GM10266 (cell line): Measurements from ENCODE around the gene OR8B8.

Experiments
- DNase-seq: peaks from one replicate; pipeline ENCODE4 v3.0.0; 2012; ENCODE audit errors: extremely low spot score
- TF ChIP-seq, protein P1 (sequence below): IDR thresholded peaks from 2 replicates; pipeline ENCODE4 v1.5.1; 2012; ENCODE audit warnings: mild to moderate bottlenecking, low read depth; ENCODE audit not compliant: control insufficient read depth, insufficient read depth; ENCODE audit errors: missing control alignments

OR8B8 gene

DNA sequence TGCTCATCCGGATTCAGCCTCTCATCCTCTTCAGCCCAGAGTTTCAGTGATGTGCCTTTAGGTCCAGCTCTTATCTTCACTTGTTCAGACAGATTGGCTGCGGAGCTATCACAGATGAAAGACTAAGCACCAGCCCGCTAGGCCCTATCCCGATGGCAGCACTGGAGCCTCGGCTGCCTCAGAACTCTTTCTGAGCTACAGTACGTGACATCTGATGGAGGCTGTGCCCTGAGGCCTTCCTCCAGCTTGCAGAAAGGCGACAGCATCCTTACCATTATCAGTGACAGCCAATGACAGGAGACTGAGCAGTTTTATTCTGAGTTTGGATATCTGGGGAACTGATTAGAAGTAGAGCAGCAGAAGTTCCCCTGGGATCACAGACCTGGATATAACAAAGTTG is 4.0 kb downstream of the OR8B8 start:
- DNase-seq: no peak
- TF ChIP-seq, protein P1, sequence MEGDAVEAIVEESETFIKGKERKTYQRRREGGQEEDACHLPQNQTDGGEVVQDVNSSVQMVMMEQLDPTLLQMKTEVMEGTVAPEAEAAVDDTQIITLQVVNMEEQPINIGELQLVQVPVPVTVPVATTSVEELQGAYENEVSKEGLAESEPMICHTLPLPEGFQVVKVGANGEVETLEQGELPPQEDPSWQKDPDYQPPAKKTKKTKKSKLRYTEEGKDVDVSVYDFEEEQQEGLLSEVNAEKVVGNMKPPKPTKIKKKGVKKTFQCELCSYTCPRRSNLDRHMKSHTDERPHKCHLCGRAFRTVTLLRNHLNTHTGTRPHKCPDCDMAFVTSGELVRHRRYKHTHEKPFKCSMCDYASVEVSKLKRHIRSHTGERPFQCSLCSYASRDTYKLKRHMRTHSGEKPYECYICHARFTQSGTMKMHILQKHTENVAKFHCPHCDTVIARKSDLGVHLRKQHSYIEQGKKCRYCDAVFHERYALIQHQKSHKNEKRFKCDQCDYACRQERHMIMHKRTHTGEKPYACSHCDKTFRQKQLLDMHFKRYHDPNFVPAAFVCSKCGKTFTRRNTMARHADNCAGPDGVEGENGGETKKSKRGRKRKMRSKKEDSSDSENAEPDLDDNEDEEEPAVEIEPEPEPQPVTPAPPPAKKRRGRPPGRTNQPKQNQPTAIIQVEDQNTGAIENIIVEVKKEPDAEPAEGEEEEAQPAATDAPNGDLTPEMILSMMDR: no peak

DNA sequence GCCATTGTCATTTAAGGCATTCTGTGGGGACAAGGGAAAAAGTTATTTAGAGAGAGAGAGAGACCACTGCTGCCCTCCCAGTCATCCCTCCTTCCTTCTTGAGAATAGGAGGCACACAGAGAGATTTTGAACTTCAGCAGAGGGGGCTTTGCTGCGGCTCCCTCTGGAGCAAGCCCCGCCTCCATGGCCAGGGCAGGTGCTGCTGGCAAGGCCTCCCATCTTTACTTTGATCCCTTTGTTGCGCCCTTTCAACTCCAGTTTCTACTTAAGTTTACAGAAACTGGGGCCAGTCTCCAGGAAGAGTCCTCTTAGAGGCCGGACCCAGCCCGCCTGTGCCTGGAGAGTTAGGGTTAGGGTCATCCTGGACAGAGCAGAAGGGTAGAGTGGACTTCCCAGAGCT is 4.4 kb downstream of the OR8B8 start:
- no peak for DNase-seq
- TF ChIP-seq, protein P1: no peak

DNA sequence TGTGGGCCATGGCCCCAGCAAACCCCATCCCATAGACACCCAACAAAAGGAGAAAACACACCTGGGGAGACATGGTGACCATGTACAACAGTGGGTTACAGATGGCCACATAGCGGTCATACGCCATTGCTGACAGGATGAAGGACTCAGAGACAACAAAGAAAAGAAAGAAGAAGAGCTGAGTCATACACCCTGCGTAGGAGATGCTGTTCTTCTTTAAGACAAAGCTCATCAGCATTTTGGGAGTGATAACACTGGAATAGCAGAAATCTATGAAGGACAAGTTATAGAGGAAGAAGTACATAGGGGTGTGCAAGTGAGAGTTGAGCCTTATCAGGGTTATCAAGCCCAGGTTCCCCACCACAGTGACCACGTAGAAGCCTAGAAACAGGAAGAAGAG is 4.9 kb downstream of the OR8B8 start:
- TF ChIP-seq, protein P1: no peak
- no peak for DNase-seq

DNA sequence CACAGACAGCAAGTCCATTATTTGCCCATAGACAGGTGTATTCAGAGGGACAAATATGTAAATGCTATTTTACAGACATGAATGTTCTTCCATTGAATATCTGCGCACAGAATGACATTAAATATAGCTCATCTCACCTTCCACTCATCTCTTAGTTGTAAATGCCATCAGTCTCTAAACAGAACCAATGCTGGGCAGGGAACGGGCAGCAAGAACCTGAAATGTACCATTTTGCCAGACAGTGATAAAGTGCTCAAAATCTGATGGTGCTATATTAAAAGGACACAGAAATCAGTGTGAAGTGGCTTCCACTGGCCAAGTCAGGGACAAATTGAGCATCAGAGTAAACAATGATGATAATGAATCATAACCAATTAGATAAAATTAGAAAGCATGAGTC is 10.8 kb downstream of the OR8B8 start:
- TF ChIP-seq, protein P1: no peak
- no peak for DNase-seq

DNA sequence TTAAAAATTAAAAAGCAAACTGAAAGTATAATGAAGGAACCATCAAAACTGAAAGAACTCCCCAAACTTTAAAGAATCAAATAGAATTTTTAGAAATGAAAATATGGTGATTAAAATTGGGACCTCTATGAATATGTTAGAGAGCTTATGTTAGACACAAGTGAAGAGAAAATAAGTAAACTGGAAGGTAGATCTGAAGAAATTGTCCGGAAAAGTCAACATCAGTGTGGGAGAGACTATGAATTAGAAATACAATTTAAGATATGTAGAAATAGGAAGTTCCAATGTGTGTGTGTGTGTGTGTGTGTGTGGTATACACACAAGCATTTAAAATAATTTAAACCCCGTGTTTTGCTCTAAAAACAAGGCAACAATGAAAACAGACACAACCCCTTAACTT is 15.9 kb downstream of the OR8B8 start:
- TF ChIP-seq, protein P1: no peak
- DNase-seq: no peak

DNA sequence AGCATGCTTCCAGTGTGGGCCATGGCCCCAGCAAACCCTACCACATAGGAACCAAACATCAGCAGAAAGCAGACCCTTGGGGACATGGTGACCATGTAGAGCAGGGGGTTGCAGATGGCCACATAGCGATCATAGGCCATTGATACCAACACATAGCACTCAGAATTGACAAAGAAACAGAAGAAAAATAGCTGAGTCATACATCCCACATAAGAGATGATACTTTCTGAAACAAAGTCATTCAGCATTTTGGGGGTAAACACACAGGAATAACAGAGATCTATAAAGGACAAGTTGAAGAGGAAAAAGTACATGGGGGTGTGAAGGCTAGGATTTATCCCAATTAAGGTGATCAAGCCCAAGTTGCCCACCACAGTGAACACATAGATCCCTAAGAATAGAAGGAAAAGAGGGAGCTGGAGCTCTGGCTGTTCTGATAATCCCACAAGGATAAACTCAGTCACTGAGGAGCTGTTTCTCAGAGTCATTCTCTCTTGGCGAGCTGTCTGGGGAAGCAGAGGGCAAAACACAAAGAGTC is 21.0 kb downstream of the OR8B8 start, which contains the start of gene OR8B4:
TSS of gene OR8B4 (minus strand) at position 488 of the 538 bp plus-strand sequence. CDS start at position 488, 0 bp downstream.
- DNase-seq: no peak
- TF ChIP-seq, protein P1: no peak

DNA sequence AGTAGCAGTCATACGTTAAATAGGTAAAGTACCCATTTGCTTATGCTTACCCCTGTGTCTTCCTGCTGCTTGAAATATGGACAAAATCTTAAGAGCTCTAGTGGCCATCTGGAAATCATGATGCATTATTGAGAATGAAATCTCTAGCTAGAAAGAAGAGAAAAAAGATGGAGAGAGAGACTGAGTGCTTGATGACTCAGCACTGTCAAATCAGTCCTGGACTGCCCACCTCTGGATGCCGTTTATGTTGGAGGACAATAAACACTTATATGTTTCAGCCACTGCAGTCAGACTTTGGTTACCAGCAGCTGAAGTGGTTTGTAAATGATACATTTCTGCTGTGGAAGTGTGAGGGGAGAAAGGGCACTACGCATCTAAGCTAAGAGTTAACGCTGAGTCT is 24.5 kb downstream of the OR8B8 start:
- DNase-seq: no peak
- TF ChIP-seq, protein P1: no peak
